Osteocyte (in vitro differentiated cells): ENCODE measurements around the gene RBMS3. TPM values are rescaled to one million over a fixed set of nuclear protein-coding genes. Genes with fewer than 3 reads are reported as not detected.

Experiments
- DNase-seq: peaks from one replicate; pipeline ENCODE4 v3.0.0; 2021; ENCODE audit warnings: mixed read lengths; ENCODE audit not compliant: unreplicated experiment; ENCODE audit errors: extremely low spot score
- H3K27ac Mint-ChIP-seq: one replicate; pipeline ENCODE4 v1.8.0; 2021; ENCODE audit warnings: mild to moderate bottlenecking, mixed read lengths; ENCODE audit not compliant: unreplicated experiment
- H3K27me3 Mint-ChIP-seq: one replicate; pipeline ENCODE4 v1.8.0; 2021; ENCODE audit warnings: mixed read lengths; ENCODE audit not compliant: unreplicated experiment
- H3K36me3 Mint-ChIP-seq: one replicate; pipeline ENCODE4 v1.8.0; 2021; ENCODE audit warnings: mixed read lengths; ENCODE audit not compliant: unreplicated experiment
- H3K4me1 Mint-ChIP-seq: one replicate; pipeline ENCODE4 v1.8.0; 2021; ENCODE audit warnings: mixed read lengths; ENCODE audit not compliant: unreplicated experiment
- H3K4me3 Mint-ChIP-seq: one replicate; pipeline ENCODE4 v1.8.0; 2021; ENCODE audit warnings: mild to moderate bottlenecking, moderate library complexity, mixed read lengths; ENCODE audit not compliant: unreplicated experiment
- H3K9me3 Mint-ChIP-seq: one replicate; pipeline ENCODE4 v1.8.0; 2021; ENCODE audit warnings: mixed read lengths; ENCODE audit not compliant: unreplicated experiment
- CTCF ChIP-seq: fragments of 200-600 bp; sonication (generic); IDR thresholded peaks from 2 replicates; pipeline ENCODE4 v1.5.0; 2021; ENCODE audit warnings: antibody characterized with exemption, mild to moderate bottlenecking, moderate library complexity
- total RNA-seq: library from RNA; stranded (reverse); gene quantifications from 2 replicates; pipeline ENCODE4 v1.2.1, GENCODE V29; 2021

Gene RBMS3
- total RNA-seq, 1 donor from 2014 or later, result 64.2 TPM

DNA sequence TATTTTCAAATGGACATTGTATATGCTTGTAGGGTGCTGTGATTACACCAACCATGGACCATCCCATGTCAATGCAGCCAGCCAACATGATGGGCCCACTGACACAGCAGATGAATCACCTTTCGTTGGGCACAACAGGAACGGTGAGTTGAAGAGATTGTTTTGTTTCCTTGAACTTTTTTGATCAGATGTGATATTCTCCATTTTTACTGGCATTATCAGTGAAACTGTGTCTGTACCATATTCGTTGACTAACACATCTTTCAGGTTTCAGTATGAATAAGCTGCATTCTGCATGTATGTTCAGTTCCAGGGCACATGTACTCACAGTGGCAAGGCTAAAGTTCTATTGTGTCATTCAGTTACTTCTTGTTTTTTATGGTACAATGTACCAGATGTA lies 655.2 kb downstream of the RBMS3 start:
- Mint-ChIP-seq H3K36me3 (peaks cover 14% of the 10 kb centered on the region), H3K4me3 (no peak overlapping the region), H3K9me3 (peaks cover 11% of the 10 kb centered on the region), H3K27me3 (no peaks in the 10 kb centered on the region), H3K4me1 (peaks cover 26% of the 10 kb centered on the region), H3K27ac (no peak overlapping the region)
- DNase-seq, result no peak
- TF ChIP-seq CTCF, result no peak

DNA sequence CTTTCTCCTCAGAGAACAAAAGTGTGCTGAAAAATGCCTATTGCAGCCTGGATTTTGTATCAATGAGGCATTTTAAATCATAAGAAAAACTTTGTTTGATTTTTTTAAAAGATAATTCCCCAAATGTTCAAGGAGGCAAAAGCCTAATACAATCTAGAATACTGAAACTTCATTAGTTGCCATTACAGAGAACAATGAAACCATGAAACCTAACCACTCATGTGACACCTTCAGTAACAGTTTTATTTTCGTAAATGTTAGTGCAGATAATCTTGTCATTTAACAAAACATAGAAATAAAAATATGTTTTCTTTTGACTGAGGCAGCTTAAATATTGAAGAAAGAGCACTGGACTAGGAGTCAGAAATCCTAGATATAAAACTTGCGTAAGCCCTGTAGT lies 655.9 kb downstream of the RBMS3 start:
- TF ChIP-seq CTCF, result no peak
- peak overlapping the region; percentile 51 for H3K27ac Mint-ChIP-seq
- no peak overlapping the region for H3K4me3 Mint-ChIP-seq
- H3K4me1 Mint-ChIP-seq, result peaks cover 26% of the 10 kb centered on the region
- peaks cover 10% of the 10 kb centered on the region for H3K36me3 Mint-ChIP-seq
- H3K27me3 Mint-ChIP-seq, result no peaks in the 10 kb centered on the region
- no peak for DNase-seq
- peaks cover 7% of the 10 kb centered on the region for H3K9me3 Mint-ChIP-seq

GRCh38 chr3:29937185-29937584 lies 656.3 kb downstream of the RBMS3 start:
- DNase-seq, result no peak
- H3K27ac Mint-ChIP-seq, result peak overlapping the region; percentile 51
- no peaks in the 10 kb centered on the region for H3K27me3 Mint-ChIP-seq
- TF ChIP-seq CTCF, result no peak
- peaks cover 26% of the 10 kb centered on the region for H3K4me1 Mint-ChIP-seq
- peaks cover 7% of the 10 kb centered on the region for H3K9me3 Mint-ChIP-seq
- H3K36me3 Mint-ChIP-seq, result peaks cover 10% of the 10 kb centered on the region
- no peak overlapping the region for H3K4me3 Mint-ChIP-seq

DNA sequence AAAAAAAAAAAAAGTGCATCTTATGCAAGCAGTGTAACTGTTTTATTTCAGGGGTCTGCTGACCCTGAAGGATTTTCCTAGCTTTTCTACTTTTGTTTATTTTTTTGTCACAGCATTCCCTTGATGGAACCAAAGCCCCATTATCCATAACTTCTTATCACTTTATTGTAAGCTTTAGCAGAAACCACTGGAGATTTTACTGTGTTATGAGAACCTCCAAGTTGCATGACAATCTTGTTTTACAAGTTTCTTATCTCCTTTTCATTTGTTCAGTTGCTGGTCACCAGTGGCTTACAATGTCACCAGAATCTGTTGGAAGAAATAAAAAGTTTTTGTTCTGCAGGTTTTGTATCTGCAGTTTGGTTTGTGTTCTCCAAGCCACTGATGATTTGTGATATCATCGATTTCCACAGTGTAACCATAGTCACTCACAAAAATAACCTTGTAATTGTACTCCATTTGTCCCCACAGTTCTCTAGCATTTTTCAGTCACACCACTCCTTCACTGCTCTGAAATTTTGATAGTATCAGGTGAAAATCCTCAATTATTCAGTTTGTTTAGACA lies 660.0 kb downstream of the RBMS3 start:
- TF ChIP-seq CTCF, result no peak
- H3K36me3 Mint-ChIP-seq, result peaks cover 12% of the 10 kb centered on the region
- H3K27me3 Mint-ChIP-seq, result no peaks in the 10 kb centered on the region
- no peak overlapping the region for H3K27ac Mint-ChIP-seq
- DNase-seq, result no peak
- peaks cover 20% of the 10 kb centered on the region for H3K4me1 Mint-ChIP-seq
- no peak overlapping the region for H3K4me3 Mint-ChIP-seq
- peaks cover 7% of the 10 kb centered on the region for H3K9me3 Mint-ChIP-seq

DNA sequence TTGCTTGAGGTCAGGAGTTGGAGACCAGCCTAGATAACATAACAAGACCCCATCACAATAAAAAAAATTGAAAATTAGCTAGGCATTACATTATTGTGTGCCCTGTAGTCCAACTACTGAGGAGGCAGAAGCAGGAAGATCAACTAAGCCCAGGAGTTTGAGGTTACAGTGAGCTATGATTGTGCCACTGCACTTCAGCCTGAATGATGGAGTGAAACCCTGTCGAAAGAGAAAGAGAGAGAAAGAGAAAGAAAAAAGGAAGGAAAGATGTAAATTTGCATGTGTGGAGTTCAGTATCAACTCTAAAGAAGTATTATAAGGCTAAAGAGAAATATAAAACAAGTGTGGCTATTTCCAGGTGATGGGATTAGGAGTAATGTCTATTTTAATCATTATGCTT lies 661.4 kb downstream of the RBMS3 start:
- DNase-seq, result no peak

More for the DNA sequence above, 661.4 kb downstream of the RBMS3 start:
- peaks cover 7% of the 10 kb centered on the region for H3K9me3 Mint-ChIP-seq
- peaks cover 9% of the 10 kb centered on the region for H3K4me1 Mint-ChIP-seq
- no peaks in the 10 kb centered on the region for H3K27me3 Mint-ChIP-seq
- H3K36me3 Mint-ChIP-seq, result peaks cover 10% of the 10 kb centered on the region
- H3K4me3 Mint-ChIP-seq, result no peak overlapping the region
- no peak for TF ChIP-seq CTCF
- no peak overlapping the region for H3K27ac Mint-ChIP-seq
